ENCODE results near the gene MLF1.

GRCh38 chr3:158531334-158531733 is 39.7 kb upstream of the MLF1 start:
- TF ChIP-seq SMC3 (IDR thresholded peaks at IDR 0.05; ENCODE audit: low read depth, low read length) (no peak), MAX (IDR thresholded peaks at IDR 0.05; ENCODE audit: low read depth) (no peak), CTCF (IDR thresholded peaks at IDR 0.05) (no peak), EP300 (IDR thresholded peaks at IDR 0.05; ENCODE audit: borderline replicate concordance in 1 of 2, low read depth in 1 of 2, low read length in 1 of 2) (no peak), JUND (IDR thresholded peaks at IDR 0.05) (no peak), NRF1 (IDR thresholded peaks at IDR 0.05; ENCODE audit: low read depth, low read length) (no peak), USF1 (IDR thresholded peaks at IDR 0.05; ENCODE audit: borderline replicate concordance, low read depth) (no peak), IRF3 (IDR thresholded peaks at IDR 0.05; ENCODE audit: low read depth, low read length) (no peak), FOXJ3 (CRISPR knock-in tag; IDR thresholded peaks at IDR 0.05) (no peak), RFX5 (IDR thresholded peaks at IDR 0.05; ENCODE audit: low read length) (no peak)

All from SK-N-SH (cell line).